Mammary epithelial cell (primary cell): Measurements from ENCODE around the gene FCER1G.

Experiments used
- CTCF ChIP-seq, 2 donors: IDR thresholded peaks in 1 of 2; conservative IDR thresholded peaks in 1 of 2; 2 replicates each; pipeline ENCODE4 v1.5.1; 2011 to 2012; ENCODE audit warnings: inconsistent platforms in 2 of 2, low read length in 2 of 2, mild to moderate bottlenecking in 2 of 2, control low read depth in 1 of 2, low read depth in 1 of 2; ENCODE audit not compliant: insufficient read depth in 1 of 2; ENCODE audit errors: extremely low read depth in 1 of 2
- EZH2 ChIP-seq: IDR thresholded peaks from 2 replicates; pipeline ENCODE4 v1.6.1; 2012; ENCODE audit warnings: low read length, inconsistent platforms, borderline replicate concordance

GRCh38 chr1:161265305-161265704, 50.2 kb downstream of the FCER1G start:
- TF ChIP-seq CTCF (conservative IDR thresholded peaks at IDR 0.05 in 1 of 2, IDR thresholded peaks at IDR 0.05 in 1 of 2; ENCODE audit: extremely low read depth in 1 of 2, insufficient read depth in 1 of 2, low read depth in 1 of 2, low read length in 2 of 2) (no peak), EZH2 (no peak)
